ENCODE measurements around the gene IL3RA.

- TF ChIP-seq, protein P1, sequence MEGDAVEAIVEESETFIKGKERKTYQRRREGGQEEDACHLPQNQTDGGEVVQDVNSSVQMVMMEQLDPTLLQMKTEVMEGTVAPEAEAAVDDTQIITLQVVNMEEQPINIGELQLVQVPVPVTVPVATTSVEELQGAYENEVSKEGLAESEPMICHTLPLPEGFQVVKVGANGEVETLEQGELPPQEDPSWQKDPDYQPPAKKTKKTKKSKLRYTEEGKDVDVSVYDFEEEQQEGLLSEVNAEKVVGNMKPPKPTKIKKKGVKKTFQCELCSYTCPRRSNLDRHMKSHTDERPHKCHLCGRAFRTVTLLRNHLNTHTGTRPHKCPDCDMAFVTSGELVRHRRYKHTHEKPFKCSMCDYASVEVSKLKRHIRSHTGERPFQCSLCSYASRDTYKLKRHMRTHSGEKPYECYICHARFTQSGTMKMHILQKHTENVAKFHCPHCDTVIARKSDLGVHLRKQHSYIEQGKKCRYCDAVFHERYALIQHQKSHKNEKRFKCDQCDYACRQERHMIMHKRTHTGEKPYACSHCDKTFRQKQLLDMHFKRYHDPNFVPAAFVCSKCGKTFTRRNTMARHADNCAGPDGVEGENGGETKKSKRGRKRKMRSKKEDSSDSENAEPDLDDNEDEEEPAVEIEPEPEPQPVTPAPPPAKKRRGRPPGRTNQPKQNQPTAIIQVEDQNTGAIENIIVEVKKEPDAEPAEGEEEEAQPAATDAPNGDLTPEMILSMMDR (IDR thresholded peaks at IDR 0.05), result no peak
- no peak for TF ChIP-seq POLR2A (IDR thresholded peaks at IDR 0.05)
- no peak for TF ChIP-seq EP300 (IDR thresholded peaks at IDR 0.05)
Observed at GRCh38 chrX:1397001-1397400, 60.4 kb downstream of the IL3RA start.
